GM21526 (cell line): ENCODE results near the gene VWA7.

Experiments used
- ATAC-seq: cut with Tn5 transposase; IDR thresholded peaks from one replicate; pipeline ENCODE4 v1.9.1; 2021; ENCODE audit warnings: moderate library complexity; ENCODE audit not compliant: unreplicated experiment, low FRiP score

The VWA7 gene

DNA sequence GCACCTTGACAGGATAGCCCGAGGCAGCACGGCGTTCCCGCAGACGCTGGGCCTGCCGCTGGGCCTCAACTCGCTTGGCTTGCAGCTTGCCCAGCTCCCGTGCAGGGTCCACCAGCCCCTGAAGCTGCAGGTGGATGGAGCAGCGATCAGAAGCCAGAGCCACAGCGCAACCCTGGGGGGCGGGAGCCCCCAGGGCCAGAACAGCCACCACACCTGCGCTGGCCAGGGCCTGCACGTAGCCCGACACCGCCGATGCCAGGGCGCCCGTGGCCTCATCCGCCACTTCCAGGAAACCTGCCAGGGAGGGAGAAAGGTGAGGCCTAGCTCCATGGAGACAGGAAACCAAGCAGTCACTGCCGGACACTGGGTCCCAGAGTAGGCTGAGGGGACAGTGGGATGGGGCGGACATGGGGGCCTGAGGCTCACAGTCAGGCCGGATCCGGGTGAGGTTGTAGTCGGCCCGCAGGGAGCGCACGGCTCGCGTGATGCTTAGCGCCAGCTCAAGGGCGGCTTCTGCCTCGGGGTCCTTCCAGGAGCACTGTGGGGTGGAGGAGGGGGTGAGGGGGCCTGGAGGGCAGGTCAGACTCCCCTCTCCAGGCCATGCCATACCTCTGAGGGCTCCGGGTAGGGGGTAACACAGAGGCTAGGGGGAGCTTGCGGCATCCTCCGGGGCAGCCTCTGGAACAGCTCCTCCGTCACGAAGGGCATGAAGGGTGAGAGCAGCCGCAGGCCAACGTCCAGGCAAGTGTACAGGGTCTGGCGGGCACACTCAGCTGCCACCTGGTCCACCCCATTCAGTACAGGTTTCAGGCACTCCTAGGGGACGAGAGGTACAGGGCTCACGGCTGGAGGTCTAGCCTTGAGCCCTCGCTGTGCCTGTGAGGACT, 2.1 kb upstream of the VWA7 start:
- no peak for ATAC-seq

DNA sequence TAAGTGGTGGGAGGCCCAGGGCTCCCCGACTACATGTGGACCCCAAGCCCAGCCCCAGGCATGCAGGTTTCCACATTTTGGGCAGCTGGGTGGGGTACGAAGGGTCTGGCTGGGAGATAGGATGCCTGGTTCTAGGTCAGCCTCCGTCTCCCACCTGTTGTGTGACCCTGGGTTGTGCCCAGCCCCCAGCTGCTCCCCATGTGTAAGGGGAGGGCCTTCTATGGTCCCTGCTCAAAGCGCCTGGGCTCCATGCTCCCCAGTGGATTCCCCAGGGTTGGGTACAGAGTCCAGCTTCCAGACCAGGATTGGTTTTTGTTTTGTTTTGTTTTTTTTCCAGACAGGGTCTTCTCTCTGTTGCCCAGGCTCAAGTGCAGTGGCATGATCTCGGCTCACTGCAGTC, 1.1 kb upstream of the VWA7 start:
- ATAC-seq, result no peak

DNA sequence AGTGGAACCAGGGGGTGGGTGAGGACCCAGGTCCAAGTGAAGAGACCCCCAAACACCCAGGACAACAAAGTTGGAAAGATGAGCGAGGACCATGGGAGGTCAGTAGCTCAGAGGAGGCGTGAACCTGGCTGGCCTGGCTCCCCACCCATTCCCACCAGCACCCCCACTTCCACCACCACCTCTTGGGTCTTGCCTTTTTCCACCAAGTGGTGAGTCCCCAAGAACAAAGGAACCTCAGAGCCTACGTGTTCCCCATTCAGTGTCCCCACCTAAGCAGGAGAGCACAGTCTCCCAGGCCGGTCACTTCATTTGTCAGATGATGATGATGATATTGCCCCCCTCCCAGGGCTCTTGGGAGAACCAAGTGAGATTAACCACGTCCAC, 531 bp upstream of the VWA7 start:
- ATAC-seq, result no peak

DNA sequence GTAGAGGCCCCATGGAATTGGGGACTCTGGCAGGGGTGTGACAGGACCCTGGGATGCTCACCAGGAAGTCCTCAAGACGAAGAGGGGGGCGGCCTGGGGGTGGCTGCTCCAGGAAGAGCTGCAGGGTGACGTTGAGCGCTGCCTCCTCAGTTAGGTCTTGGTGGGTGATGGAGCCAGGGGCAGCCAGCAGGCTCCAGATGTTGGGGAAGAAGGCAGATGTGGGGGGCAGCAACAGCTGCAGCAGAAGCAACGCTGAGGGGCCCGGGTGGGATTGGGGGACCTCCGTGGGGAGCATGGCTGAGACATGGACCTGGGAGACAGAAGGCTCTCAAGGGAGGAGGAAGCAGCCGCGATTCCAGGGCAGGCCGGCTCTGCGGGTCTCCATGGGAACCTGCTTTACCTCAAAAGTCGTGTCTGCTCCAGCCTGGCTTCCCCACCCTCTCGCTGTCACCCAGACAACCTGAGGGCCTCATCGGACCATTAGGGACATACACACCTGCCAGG, 591 bp downstream of the VWA7 start:
- no peak for ATAC-seq

DNA sequence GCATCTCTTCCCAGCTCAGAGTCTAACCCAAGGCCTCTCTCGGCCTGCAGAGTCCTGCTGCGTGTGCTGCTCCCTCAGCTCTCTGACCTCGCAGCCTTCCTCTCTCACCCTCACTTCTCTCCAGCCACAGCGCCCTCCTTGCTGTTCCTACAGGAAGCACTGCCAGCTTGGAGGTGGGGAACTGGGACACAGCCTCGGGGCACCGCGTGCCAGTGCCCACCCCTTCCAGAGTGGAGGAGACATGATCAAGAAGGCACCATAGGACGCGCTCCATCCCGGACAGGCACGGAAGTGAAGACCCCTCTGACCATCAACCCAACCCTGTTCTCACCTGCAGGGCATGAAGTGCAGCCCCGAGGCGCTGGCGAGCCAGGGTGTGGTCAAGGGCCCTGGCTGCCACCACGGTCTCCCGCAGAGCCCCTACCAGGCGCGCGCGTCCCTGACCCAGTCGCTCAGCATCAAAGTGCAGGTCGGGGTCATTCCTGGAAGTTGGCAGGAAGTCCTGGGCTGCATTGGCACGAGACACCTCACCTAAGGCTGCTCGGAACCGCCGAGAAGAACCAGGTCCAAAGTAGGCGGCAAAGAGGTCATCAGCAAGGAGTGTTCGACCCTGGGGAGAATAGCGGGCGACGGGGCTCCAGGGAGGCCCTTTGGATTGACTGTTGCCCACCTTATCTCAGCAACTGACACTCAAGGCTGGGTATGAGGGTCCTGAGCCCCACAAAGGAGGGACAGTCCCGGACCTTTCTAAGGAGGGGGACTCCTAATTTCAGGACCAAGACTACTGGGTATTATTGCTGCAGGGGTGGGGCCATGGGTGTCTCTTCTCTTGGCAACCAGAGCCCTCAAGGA, 1.3 kb downstream of the VWA7 start:
- ATAC-seq, result no peak

DNA sequence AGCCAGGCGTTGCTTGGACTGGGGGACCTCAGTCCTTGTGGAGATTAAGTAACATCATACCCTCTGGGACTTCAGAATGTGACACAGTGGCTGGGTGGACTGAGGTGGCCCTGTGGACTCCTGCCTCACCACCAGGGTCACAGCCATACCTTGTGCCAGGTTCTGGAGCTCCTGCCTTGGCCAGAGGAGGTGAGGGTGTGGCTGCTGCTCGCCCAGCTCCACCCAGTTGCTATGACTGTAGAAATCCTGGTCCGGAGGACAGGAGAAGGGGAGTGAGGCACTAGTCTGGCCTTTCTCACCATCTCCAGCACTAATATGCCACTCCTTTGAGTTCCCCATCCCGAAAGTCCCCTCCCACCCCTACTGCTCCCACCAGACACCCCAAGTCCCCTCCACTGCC, 1.9 kb downstream of the VWA7 start:
- ATAC-seq, result no peak

DNA sequence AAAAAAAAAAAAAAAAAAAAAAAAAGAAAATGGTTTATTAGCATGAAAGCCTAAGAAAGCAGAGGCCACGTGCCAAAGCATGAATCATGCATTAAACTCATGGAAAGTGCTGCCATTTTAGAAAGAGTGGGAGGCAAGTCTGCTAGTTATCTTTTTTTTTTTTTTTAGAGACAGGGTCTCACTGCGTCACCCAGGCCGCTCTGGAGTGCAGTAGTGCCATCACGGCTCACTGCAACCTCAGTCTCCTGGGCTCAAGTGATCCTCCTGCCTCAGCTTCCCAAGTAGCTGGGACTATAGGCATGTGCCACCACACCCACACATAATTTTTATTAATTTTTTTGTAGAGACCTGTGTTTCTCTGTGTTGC, 5.2 kb downstream of the VWA7 start:
- ATAC-seq, result no peak

DNA sequence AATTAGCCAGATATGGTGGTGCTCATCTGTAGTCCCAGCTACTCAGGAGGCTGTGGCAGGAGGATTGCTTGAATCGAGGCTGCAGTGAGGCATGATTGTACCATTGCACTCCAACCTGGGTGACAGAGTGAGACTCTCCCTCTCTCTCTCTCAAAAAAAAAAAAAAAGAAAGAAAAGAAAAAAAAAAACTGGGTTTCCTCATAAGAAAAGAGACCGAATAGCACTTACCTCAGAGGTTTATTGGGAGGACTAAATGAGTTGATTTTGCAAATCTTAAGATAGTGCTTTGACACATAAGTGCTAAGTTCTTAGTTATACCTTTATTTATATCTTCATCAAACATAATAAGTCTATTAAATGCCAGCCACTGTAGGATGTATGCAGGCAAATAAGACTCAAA, 6.3 kb downstream of the VWA7 start:
- ATAC-seq, result no peak

DNA sequence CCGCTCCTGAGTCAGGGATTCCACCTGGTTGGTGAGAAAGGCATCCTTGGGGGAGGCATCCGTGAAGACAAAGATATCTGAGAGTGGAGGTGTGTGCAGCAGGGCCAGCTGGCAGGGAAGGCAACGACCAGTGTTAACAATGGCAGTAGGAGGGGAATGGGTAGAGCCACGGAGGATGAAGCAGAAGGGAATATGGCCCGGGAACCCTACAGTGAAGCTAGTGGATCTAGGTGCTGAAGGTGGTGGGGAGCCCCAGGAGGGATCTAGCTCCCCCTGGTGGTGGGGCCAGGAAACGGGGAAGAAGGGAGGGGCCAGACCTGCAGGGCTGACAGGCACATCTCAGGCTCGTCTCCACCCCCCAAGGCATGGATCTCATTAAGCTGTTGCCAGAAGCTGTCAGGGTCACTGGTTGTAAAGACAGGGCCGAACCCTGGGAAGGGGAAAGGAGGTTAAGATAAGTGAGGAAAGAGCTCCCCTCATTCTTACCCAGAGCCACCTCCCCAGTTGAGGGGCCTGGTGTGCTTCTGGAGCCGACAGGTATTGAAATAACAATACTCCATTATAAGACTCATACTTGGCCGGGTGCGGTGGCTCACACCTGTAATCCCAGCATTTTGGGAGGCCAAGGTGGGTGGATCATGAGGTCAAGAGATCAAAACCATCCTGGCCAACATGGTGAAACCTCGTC, 7.3 kb downstream of the VWA7 start:
- ATAC-seq, result no peak

DNA sequence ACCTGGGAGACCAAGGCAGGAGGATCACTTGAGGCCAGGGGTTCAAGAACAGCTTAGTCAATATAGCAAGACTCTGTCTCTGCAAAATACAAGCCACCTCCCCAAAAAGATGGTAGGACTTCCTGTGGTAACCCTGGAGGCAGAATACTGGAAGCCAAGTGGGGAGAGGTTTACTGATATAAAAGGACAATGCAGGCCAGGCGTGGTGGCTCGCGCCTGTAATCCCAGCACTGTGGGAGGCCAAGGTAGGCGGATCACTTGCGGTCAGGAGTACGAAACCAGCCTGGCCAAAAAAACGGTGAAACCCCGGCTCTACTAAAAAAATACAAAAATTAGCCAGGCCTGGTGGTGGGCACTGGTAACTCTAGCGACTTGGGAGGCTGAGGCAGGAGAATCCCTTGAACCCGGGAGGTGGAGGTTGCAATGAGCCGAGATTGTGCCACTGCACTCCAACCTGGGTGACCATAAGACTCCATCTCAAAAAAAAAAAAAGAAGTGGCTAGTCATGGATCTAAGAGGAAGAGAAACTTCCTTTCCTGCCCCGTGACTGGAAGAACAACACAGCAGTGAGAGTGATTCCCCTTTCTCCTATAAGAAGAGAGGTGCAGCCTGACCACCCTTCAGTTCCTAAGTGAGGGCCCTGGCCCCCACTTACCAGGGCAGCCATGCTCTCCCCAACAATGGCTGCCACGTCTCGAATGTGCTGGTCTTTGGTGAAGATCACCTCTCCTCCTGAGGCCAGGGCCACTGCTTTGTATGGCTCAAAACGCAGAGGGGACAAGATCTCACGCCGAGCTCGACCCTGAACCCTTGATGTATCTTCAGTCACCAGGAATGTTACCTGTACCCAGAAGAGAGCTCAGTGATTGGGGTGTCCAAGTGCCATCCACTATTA, 8.5 kb downstream of the VWA7 start:
- ATAC-seq, result no peak

DNA sequence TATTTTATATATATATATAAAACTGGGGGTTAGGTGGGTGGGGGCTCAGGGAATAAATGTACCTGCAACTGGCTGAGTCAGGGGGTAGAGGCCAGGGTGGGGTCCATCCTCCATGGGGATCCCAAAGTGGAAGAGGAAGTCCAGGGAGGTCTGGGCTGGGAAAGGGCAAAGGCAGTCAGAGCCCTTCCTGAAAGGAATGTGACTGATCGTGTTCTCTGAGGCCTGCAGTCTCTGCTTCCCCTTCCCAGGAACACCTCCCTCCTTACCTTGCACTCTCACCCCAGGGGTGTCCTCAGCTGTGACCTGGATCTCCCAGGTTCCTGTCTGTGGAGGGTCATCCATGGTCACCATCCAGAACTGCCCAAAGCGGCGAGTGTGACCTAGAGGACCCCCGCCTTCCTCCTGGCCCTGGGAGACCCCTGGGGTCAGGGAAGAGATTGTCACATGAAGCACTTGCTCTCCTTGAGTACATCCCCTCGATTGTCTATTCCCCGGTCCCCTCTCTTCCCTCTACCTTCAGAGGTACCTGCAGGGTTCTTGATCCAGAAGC, 10.0 kb downstream of the VWA7 start:
- no peak for ATAC-seq

DNA sequence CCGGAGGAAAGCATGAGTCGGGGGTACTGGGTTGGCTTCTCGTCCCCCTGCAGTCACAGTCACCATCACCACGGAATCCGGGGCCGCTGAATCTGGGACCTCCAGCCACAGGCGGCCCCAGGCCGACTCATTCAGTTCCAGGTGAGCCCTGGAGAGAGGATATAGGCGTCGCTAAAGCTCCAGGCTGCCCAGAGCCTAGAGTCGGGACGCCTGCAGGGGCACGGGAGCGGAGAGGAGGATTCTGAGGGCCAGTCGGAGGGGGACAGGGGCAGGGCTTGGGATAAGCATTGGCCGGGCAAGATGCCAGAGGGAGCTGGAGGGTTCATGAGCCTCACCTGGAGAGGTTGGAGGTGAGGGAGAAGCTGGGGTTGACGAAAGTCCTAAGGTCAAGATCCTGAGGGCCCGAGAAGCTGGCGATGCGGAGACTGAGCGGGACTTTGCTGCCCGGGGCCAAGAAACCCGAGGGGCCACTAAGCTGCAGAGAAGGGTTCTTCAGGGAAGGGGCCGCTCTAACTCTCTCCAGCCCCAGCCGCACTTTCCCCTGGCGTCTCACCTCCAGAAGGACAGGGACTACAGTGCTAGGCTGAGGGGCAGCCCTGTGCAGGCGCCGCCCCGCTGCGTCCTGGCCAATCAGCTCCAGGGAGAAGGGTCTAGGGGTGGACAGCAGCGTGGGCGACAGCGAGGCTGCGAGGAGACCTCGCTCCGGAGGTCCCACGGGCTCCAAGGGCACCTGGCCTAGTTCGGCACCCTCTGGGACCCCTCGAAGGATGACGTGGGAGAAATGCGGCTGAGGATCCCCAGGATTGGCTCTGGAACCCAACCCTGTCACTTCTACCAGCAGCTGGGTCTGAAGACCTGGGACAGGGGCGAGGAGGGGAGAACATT, 11.0 kb downstream of the VWA7 start:
- ATAC-seq, result no peak

DNA sequence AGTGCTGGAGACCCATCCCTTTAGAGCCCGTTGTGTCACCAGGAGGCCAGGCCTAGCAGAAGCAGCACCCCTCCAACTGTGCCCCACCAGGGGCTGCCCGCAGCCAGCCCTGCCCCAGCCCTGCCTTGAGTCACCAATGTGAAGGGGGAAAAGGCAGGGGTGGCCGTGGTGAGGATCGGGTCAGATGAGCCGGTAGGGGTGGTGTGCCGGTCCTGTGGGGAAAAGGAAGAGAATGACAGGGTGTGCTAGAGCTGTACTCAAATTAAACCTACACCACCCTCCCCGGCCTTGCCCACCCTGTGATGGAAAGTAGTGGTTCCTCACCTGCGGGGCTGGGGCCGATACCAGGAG, 11.6 kb downstream of the VWA7 start:
- no peak for ATAC-seq

DNA sequence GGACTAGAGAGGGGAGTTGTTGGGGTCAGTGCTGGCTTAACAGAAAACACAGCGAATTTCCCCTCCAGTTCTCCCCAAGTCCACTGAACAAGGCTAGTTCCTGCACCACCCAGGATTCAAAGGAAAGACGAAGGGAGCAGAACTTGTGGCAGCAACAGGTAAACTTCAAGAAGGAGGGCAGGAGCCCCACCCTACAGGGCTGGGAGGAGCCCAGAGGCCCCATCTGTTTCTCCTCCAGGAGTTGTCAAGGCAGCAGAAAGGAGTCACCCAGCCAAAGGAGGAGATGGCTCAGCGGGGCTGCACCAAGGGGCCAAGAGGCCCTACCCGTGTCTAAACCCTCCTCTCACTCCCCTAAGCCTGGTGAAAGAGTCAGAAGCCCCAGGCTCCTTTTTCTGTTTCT, 12.9 kb downstream of the VWA7 start:
- ATAC-seq, result no peak

DNA sequence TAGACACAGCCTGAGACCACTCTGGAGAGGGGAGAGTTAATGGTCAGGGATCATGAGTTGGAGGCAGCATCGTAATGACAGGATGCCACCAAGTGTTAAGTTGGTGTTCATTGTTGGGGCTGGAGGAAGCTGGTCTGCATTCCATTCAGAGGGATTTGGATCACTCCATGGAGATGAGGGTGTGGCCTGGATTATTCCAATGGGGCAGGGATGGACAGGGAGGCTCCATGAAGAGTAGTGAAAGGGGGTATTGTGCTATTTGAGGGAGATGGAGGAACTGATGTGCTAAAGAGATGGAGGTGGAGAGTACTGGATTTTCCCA, 13.5 kb downstream of the VWA7 start:
- ATAC-seq, result no peak

DNA sequence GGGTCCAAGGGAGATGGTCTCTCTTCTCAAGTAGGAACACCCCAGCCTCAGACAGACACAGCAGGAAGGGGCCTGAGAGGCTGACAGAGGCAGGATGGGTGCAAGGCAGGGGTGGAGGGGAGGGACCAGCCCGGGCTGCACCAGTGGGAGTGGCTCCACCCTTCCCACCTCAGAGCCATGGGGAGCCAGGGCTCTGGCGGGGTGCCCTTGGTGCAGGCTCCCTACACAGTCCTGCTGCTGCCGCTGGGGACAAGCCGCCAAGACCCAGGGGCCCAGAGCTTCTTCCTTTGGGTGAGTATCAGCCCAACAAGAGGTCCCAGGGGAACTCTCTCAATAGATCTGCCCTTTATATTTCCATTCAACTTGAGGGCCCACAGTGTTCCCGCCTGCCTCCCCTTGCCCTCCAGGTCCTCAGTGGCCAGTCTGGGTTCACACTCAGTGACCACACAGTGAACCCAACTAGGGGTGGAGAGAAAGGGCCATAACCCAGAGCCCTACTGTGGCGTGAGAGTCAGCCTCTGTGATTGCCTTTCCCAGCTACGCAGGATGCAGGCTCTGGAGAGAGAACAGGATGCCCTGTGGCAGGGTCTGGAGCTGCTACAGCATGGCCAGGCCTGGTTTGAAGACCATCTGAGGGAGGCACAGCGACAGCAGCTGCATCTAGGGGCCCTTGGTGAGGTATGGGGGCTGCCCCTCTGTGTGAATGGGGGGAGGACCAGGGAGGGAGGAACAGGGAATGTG, 14.1 kb downstream of the VWA7 start:
- no peak for ATAC-seq

DNA sequence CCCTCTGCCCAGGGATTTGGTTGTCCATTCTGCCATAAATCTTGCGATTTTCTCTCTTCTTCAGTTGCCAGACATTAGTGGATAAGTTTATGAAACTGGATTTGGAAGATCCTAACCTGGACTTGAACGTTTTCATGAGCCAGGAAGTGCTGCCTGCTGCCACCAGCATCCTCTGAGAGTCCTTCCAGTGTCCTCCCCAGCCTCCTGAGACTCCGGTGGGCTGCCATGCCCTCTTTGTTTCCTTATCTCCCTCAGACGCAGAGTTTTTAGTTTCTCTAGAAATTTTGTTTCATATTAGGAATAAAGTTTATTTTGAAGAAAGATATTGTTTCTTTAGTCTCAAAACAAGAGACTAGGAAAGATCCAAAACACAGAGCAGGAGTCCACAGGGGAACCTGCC, 14.8 kb downstream of the VWA7 start, which contains the start of gene SAPCD1:
Gene SAPCD1 (plus strand): TSS at position 301 of the 400 bp plus-strand sequence. CDS start 399 bp downstream, outside the sequence.
- ATAC-seq, result no peak

DNA sequence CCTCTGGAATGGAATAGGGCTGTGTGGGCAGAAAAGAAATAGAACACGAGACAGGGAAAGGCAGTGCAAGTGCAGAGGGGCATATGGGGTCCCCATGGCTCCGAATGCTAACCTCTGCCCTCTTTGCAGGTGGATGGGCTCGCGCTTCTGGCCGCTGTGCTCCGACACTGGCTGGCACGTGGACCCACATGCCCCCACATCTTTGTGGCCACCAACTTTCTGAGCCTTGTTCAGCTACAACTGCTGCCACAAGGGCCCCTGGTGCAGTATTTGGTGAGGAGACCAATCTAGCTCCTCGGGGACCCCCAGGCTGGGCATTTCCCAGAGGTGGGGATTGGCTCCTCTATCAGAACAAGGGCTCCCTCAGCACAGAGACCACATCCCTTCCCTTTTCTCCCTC, 15.8 kb downstream of the VWA7 start:
- no peak for ATAC-seq
